ENCODE data around the gene GAB2. TPM values are rescaled to one million over a fixed set of nuclear protein-coding genes. Genes with fewer than 3 reads are reported as not detected.
A peak's percentile ranks its signal among the peaks of the same experiment; 100 is the strongest.

GAB2 gene
- total RNA-seq, 1 experiment from 2014 or later, result 4.2 TPM

GRCh38 chr11:78218707-78219492 is 198.7 kb downstream of the GAB2 start:
- no peaks in the 10 kb centered on the region for H3K27me3 Mint-ChIP-seq (ENCODE audit: insufficient read depth, unreplicated experiment)
- CTCF ChIA-PET, result interaction anchor here (1.2 to 2.5 kb wide), 2 partner anchors 345 kb away, joined by 5 to 12 read pairs; no protein-coding TSS in a partner anchor

GRCh38 chr11:78217650-78218541 is 199.7 kb downstream of the GAB2 start:
- Mint-ChIP-seq H3K4me1 (ENCODE audit: insufficient read depth, unreplicated experiment) (peaks cover 6% of the 10 kb centered on the region), H3K27me3 (ENCODE audit: insufficient read depth, unreplicated experiment) (no peaks in the 10 kb centered on the region), H3K27ac (ENCODE audit: low read depth, unreplicated experiment) (no peak overlapping the region), H3K4me3 (ENCODE audit: unreplicated experiment) (no peak overlapping the region), H3K9me3 (ENCODE audit: unreplicated experiment) (no peaks in the 10 kb centered on the region), H3K36me3 (ENCODE audit: insufficient read depth, unreplicated experiment) (peaks cover 9% of the 10 kb centered on the region)
- BruUV-seq (replicated peaks), result no TSS peak
- POLR2A ChIA-PET, result no interaction called here
- CTCF ChIA-PET, result interaction anchor here (0.7 to 2.5 kb wide), 2 partner anchors 11 to 346 kb away, joined by 3 to 12 read pairs; no protein-coding TSS in a partner anchor
- TF ChIP-seq, protein P1, sequence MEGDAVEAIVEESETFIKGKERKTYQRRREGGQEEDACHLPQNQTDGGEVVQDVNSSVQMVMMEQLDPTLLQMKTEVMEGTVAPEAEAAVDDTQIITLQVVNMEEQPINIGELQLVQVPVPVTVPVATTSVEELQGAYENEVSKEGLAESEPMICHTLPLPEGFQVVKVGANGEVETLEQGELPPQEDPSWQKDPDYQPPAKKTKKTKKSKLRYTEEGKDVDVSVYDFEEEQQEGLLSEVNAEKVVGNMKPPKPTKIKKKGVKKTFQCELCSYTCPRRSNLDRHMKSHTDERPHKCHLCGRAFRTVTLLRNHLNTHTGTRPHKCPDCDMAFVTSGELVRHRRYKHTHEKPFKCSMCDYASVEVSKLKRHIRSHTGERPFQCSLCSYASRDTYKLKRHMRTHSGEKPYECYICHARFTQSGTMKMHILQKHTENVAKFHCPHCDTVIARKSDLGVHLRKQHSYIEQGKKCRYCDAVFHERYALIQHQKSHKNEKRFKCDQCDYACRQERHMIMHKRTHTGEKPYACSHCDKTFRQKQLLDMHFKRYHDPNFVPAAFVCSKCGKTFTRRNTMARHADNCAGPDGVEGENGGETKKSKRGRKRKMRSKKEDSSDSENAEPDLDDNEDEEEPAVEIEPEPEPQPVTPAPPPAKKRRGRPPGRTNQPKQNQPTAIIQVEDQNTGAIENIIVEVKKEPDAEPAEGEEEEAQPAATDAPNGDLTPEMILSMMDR (IDR thresholded peaks at IDR 0.05; ENCODE audit: unreplicated experiment), result no peak
- intact Hi-C loops (cut with micrococcal nuclease), result no loop called here
- no peak for DNase-seq (ENCODE audit: unreplicated experiment)

More at GRCh38 chr11:78218707-78219492, 198.7 kb downstream of the GAB2 start:
- intact Hi-C loops (cut with micrococcal nuclease), result no loop called here
- peaks cover 6% of the 10 kb centered on the region for H3K4me1 Mint-ChIP-seq (ENCODE audit: insufficient read depth, unreplicated experiment)
- no peak overlapping the region for H3K27ac Mint-ChIP-seq (ENCODE audit: low read depth, unreplicated experiment)
- peaks cover 9% of the 10 kb centered on the region for H3K36me3 Mint-ChIP-seq (ENCODE audit: insufficient read depth, unreplicated experiment)
- no peak for DNase-seq (ENCODE audit: unreplicated experiment)
- H3K9me3 Mint-ChIP-seq (ENCODE audit: unreplicated experiment), result no peaks in the 10 kb centered on the region
- no peak overlapping the region for H3K4me3 Mint-ChIP-seq (ENCODE audit: unreplicated experiment)
- no TSS peak for BruUV-seq (replicated peaks)
- TF ChIP-seq, protein P1 (IDR thresholded peaks at IDR 0.05; ENCODE audit: unreplicated experiment), result no peak
- POLR2A ChIA-PET, result no interaction called here

DNA sequence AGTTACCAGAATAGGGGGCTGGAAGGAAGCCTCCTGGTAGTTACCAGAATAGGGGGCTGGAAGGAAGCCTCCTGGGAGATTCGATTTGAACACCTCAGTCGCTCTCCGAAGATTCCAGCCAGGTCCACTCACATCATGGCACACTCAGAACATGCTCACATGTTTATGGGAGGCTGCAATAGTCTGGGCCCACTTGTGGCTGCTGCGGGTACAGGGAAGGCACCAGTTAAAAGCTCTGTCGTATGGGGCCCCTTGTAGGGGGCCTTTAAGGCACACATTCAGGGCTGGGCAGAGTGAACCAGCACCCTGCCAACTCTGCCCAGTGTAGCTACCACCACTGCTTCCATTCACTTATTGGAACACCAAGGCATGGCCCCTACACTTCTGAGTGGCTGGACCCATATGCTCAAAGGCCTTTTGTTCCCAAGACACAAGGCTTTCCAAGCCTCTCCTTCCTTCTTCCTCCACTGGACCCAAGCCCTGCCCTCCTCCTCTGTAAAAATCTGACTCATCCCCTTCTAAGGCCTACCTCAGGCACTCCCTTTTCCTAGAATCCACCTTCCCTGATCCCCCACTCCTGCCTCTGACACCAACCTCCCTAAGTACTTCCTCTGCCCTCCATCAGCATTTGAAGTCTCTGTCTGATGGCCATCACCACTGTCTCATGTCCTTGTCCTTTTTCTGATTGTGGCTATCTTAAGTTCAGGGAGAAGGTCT is 200.9 kb downstream of the GAB2 start:
- Mint-ChIP-seq H3K9me3 (ENCODE audit: unreplicated experiment) (no peaks in the 10 kb centered on the region), H3K27me3 (ENCODE audit: insufficient read depth, unreplicated experiment) (no peaks in the 10 kb centered on the region), H3K4me1 (ENCODE audit: insufficient read depth, unreplicated experiment) (peaks cover 6% of the 10 kb centered on the region), H3K4me3 (ENCODE audit: unreplicated experiment) (no peak overlapping the region), H3K36me3 (ENCODE audit: insufficient read depth, unreplicated experiment) (peaks cover 9% of the 10 kb centered on the region), H3K27ac (ENCODE audit: low read depth, unreplicated experiment) (no peak overlapping the region)
- intact Hi-C loops (cut with micrococcal nuclease), result no loop called here
- no TSS peak for BruUV-seq (replicated peaks)
- DNase-seq (ENCODE audit: unreplicated experiment), result peak; percentile 27
- POLR2A ChIA-PET, result no interaction called here
- TF ChIP-seq, protein P1 (IDR thresholded peaks at IDR 0.05; ENCODE audit: unreplicated experiment), result no peak
- CTCF ChIA-PET, result interaction anchor here (0.7 to 2.5 kb wide), 3 partner anchors 11 to 348 kb away, joined by 3 to 17 read pairs (median 12); no protein-coding TSS in a partner anchor
